Heart left ventricle (tissue), 13 donors: ENCODE data around the gene VTI1A.
"Not testable (repeated sequence)": the region's sequence is repeated elsewhere in the genome, so short reads cannot be mapped to it uniquely, and the experiment has no call there.

ENCODE experiments used
- POLR2A ChIP-seq, 2 donors: fragments of 450-650 bp; IDR thresholded peaks; one replicate each; pipeline ENCODE4 v1.6.1; 2017; ENCODE audit warnings: antibody characterized with exemption in 2 of 2, mild to moderate bottlenecking in 2 of 2, moderate library complexity in 2 of 2
- TF ChIP-seq, protein P1 (sequence below), 12 donors: fragments of 200-600 bp; sonication (generic) in 4 of 12; IDR thresholded peaks; one replicate each; pipeline versions ENCODE4 v1.5.0 to v1.8.0; 2018 to 2022; ENCODE audit warnings: antibody characterized with exemption in 12 of 12, mild to moderate bottlenecking in 5 of 12
- donor health status: ischemic (EF 13 %, LVEDD 7.1; RV severe dilation, severe dysfunction).
- donor health status: DM: no; HTN: yes; CAD: no.
- donor health status: DM: no; HTN: no; CAD: no.
- donor health status: ischemic (EF 25% LVEDD 6.9; RV normal size, moderate dysfunction).
- donor health status: ischemic (EF 25% LVEDD 5.7; RV mildly dilated, moderate dysfunction).
- donor health status: ischemic (EF 35%, LVEDD 5.7; RV mildly dilated, moderate dysfunction).
- donor health status: nonischemic (EF 11% LVEDD 7.7; RV severe dilation, severe dysfunction).
- donor health status: DM: yes; HTN: yes; CAD: no.
- donor health status: PGD.
- donor health status: ischemic (EF 29% LVEDD 5.4; RV normal size, mild dysfunction).
- donor health status: nonischemic (EF 23%, LVEDD 6.1; RV moderate dilation, normal function).

DNA sequence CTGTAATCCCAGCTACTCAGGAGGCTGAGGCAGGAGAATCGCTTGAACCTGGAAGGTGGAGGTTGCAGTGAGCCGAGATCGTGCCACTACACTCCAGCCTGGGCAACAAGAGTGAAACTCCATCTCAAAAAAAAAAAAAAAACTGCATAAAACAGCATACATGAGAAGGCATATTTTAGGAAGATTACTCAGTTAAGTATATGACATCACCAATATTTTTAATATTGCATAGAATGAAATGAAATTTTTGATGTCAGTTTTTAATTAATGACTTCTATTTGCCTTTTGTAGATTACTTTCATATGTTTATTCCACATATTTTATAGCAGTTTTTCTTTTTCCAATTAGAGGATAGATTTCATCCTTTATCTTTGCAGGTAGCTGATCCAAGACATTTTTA, 284.4 kb downstream of the VTI1A start:
- TF ChIP-seq, protein P1, sequence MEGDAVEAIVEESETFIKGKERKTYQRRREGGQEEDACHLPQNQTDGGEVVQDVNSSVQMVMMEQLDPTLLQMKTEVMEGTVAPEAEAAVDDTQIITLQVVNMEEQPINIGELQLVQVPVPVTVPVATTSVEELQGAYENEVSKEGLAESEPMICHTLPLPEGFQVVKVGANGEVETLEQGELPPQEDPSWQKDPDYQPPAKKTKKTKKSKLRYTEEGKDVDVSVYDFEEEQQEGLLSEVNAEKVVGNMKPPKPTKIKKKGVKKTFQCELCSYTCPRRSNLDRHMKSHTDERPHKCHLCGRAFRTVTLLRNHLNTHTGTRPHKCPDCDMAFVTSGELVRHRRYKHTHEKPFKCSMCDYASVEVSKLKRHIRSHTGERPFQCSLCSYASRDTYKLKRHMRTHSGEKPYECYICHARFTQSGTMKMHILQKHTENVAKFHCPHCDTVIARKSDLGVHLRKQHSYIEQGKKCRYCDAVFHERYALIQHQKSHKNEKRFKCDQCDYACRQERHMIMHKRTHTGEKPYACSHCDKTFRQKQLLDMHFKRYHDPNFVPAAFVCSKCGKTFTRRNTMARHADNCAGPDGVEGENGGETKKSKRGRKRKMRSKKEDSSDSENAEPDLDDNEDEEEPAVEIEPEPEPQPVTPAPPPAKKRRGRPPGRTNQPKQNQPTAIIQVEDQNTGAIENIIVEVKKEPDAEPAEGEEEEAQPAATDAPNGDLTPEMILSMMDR (IDR thresholded peaks at IDR 0.05) = not testable (repeated sequence)
- TF ChIP-seq POLR2A (IDR thresholded peaks at IDR 0.05) = not testable (repeated sequence)
